DOHH2 (cell line): ENCODE data around the gene CHCHD3.

Experiments
- H3F3A ChIP-seq: fragments of 200-600 bp; sonication (generic), shearing (Covaris generic); 2 replicates; pipeline ENCODE4 v1.6.0; 2016; ENCODE audit warnings: antibody characterized with exemption, mild to moderate bottlenecking; ENCODE audit not compliant: control insufficient read depth, insufficient read depth
- H3K27ac ChIP-seq: fragments of 200-600 bp; sonication (generic); 2 replicates; pipeline ENCODE4 v1.5.1; 2014; ENCODE audit warnings: low read depth, mild to moderate bottlenecking, low read length, moderate library complexity
- H3K27me3 ChIP-seq: fragments of 200-600 bp; sonication (generic); 2 replicates; pipeline ENCODE4 v1.6.1; 2014; ENCODE audit warnings: mild to moderate bottlenecking, low read length, mixed read lengths; ENCODE audit not compliant: control insufficient read depth
- H3K36me3 ChIP-seq: fragments of 200-600 bp; sonication (generic); 2 replicates; pipeline ENCODE4 v1.6.1; 2014; ENCODE audit warnings: mild to moderate bottlenecking, low read length, moderate library complexity, mixed read lengths; ENCODE audit not compliant: control insufficient read depth
- H3K4me1 ChIP-seq: fragments of 200-600 bp; sonication (generic); 2 replicates; pipeline ENCODE4 v1.6.1; 2014; ENCODE audit warnings: mild to moderate bottlenecking, low read length, mixed read lengths; ENCODE audit not compliant: control insufficient read depth
- H3K4me2 ChIP-seq: fragments of 200-600 bp; sonication (generic); 2 replicates; pipeline ENCODE4 v1.6.0; 2014; ENCODE audit warnings: mild to moderate bottlenecking, low read length, moderate library complexity
- H3K4me3 ChIP-seq: fragments of 200-600 bp; sonication (generic); 2 replicates; pipeline ENCODE4 v1.5.1; 2014; ENCODE audit warnings: mild to moderate bottlenecking, low read length, mixed read lengths
- H3K79me2 ChIP-seq: fragments of 200-600 bp; sonication (generic); 2 replicates; pipeline ENCODE4 v1.6.1; 2014; ENCODE audit warnings: mild to moderate bottlenecking, low read length, mixed read lengths; ENCODE audit not compliant: control insufficient read depth
- H3K9me2 ChIP-seq: fragments of 200-600 bp; sonication (generic); replicated peaks from 2 replicates; pipeline ENCODE4 v1.6.1; 2014; ENCODE audit warnings: mild to moderate bottlenecking, low read length, mixed read lengths; ENCODE audit not compliant: control insufficient read depth
- H3K9me3 ChIP-seq: fragments of 200-600 bp; sonication (generic); 2 replicates; pipeline ENCODE4 v1.6.1; 2014; ENCODE audit warnings: antibody characterized with exemption, low read length, mixed read lengths; ENCODE audit not compliant: control insufficient read depth, insufficient read depth
- H4K20me1 ChIP-seq: fragments of 200-600 bp; sonication (generic); 2 replicates; pipeline ENCODE4 v1.6.0; 2014; ENCODE audit warnings: low read depth, mild to moderate bottlenecking, antibody characterized with exemption, low read length, moderate library complexity; ENCODE audit not compliant: control insufficient read depth, insufficient read depth
- CTCF ChIP-seq: fragments of 200-600 bp; sonication (generic); IDR thresholded peaks from one replicate; pipeline ENCODE4 v1.5.1; 2014; ENCODE audit warnings: antibody characterized with exemption, mild to moderate bottlenecking, low read depth, low read length; ENCODE audit not compliant: poor library complexity, severe bottlenecking
- EZH2phosphoT487 ChIP-seq: fragments of 200-600 bp; sonication (generic); IDR thresholded peaks from 2 replicates; pipeline ENCODE4 v1.6.1; 2017; ENCODE audit warnings: borderline replicate concordance, mild to moderate bottlenecking, antibody characterized with exemption, low read length, moderate library complexity, mixed read lengths

CHCHD3 gene

GRCh38 chr7:132785870-132786269, 296.0 kb downstream of the CHCHD3 start:
- Histone ChIP-seq H4K20me1 (no peaks in the 10 kb centered on the region), H3K9me3 (no peaks in the 10 kb centered on the region), H3K27ac (no peak overlapping the region), H3K27me3 (no peaks in the 10 kb centered on the region), H3K4me3 (no peak overlapping the region), H3K36me3 (peaks cover 14% of the 10 kb centered on the region), H3K4me2 (no peak overlapping the region), H3K4me1 (no peaks in the 10 kb centered on the region), H3K79me2 (no peaks in the 10 kb centered on the region), H3K9me2 (no peaks in the 10 kb centered on the region), H3F3A (no peaks in the 10 kb centered on the region)
- TF ChIP-seq EZH2phosphoT487 (no peak), CTCF (no peak)

GRCh38 chr7:132784406-132784805, 297.5 kb downstream of the CHCHD3 start:
- H3K36me3 ChIP-seq = peaks cover 14% of the 10 kb centered on the region
- TF ChIP-seq CTCF (no peak), EZH2phosphoT487 (no peak)
- H3F3A ChIP-seq = no peaks in the 10 kb centered on the region
- no peaks in the 10 kb centered on the region for H4K20me1 ChIP-seq
- H3K4me3 ChIP-seq = no peak overlapping the region
- H3K9me3 ChIP-seq = no peaks in the 10 kb centered on the region
- H3K4me1 ChIP-seq = no peaks in the 10 kb centered on the region
- no peak overlapping the region for H3K27ac ChIP-seq
- H3K9me2 ChIP-seq = no peaks in the 10 kb centered on the region
- no peaks in the 10 kb centered on the region for H3K27me3 ChIP-seq
- H3K4me2 ChIP-seq = no peak overlapping the region
- H3K79me2 ChIP-seq = no peaks in the 10 kb centered on the region

- Histone ChIP-seq H3K36me3 (peaks cover 14% of the 10 kb centered on the region), H3K9me3 (no peaks in the 10 kb centered on the region), H3K27me3 (peaks cover 2% of the 10 kb centered on the region), H3K9me2 (no peaks in the 10 kb centered on the region), H4K20me1 (no peaks in the 10 kb centered on the region), H3K4me2 (no peak overlapping the region), H3K27ac (no peak overlapping the region), H3K4me1 (no peaks in the 10 kb centered on the region), H3K79me2 (no peaks in the 10 kb centered on the region), H3K4me3 (no peak overlapping the region), H3F3A (no peaks in the 10 kb centered on the region)
- TF ChIP-seq EZH2phosphoT487 (no peak), CTCF (no peak)
Measured at GRCh38 chr7:132783824-132784223, 298.1 kb downstream of the CHCHD3 start.
